ENCODE measurements around the gene TNF.

Gene TNF

GRCh38 chr6:31573239-31574105 lies 1.9 kb upstream of the TNF start:
- no peak for DNase-seq

GRCh38 chr6:31574106-31575061 lies 981 bp upstream of the TNF start:
- no peak for DNase-seq

GRCh38 chr6:31575952-31576685 lies 754 bp downstream of the TNF start:
- DNase-seq: no peak

GRCh38 chr6:31576897-31577578 lies 1.7 kb downstream of the TNF start:
- DNase-seq: no peak

- no peak for DNase-seq
These were observed 2.2 kb downstream of the TNF start for GRCh38 chr6:31577579-31577966.

GRCh38 chr6:31578184-31579118 lies 3.1 kb downstream of the TNF start:
- no peak for DNase-seq

GRCh38 chr6:31579119-31579505 lies 3.7 kb downstream of the TNF start:
- DNase-seq: no peak

GRCh38 chr6:31579546-31580437 lies 4.4 kb downstream of the TNF start:
- no peak for DNase-seq

- no peak for DNase-seq
These were observed 5.0 kb downstream of the TNF start for GRCh38 chr6:31580438-31580740.

GRCh38 chr6:31580807-31581433 lies 5.6 kb downstream of the TNF start:
- DNase-seq: peak; percentile 85

GRCh38 chr6:31581434-31582229 lies 6.3 kb downstream of the TNF start:
- no peak for DNase-seq

GRCh38 chr6:31582230-31582643 lies 6.9 kb downstream of the TNF start, which contains the start of gene LTB:
LTB (minus strand) TSS chr6:31582424; CDS start chr6:31582417, 7 bp downstream.
- DNase-seq: peak; percentile 68

- DNase-seq: no peak
These were observed 10.1 kb downstream of the TNF start for GRCh38 chr6:31585491-31585890.

GRCh38 chr6:31586008-31586407 lies 10.6 kb downstream of the TNF start, which contains the start of gene LST1:
LST1 (plus strand) TSS chr6:31586277; CDS start chr6:31587300, 1,023 bp downstream.
- DNase-seq: no peak

GRCh38 chr6:31586599-31587281 lies 11.4 kb downstream of the TNF start:
- DNase-seq: no peak

GRCh38 chr6:31587791-31588777 lies 12.7 kb downstream of the TNF start:
- no peak for DNase-seq
